Measurements from ENCODE around the gene PMM2.

Gene PMM2

GRCh38 chr16:8853150-8853549, 55.5 kb downstream of the PMM2 start:
- no peak for DNase-seq

GRCh38 chr16:8853611-8854010, 56.0 kb downstream of the PMM2 start:
- no peak for DNase-seq

GRCh38 chr16:8854298-8854948, 56.8 kb downstream of the PMM2 start:
- DNase-seq = no peak

- no peak for DNase-seq
These were observed 57.6 kb downstream of the PMM2 start for GRCh38 chr16:8855051-8855786.

GRCh38 chr16:8855972-8856371, 58.3 kb downstream of the PMM2 start:
- no peak for DNase-seq

GRCh38 chr16:8858994-8859912, 61.6 kb downstream of the PMM2 start:
- no peak for DNase-seq

- no peak for DNase-seq
These were observed 62.6 kb downstream of the PMM2 start for GRCh38 chr16:8859913-8860881.

GRCh38 chr16:8861563-8862308, 64.1 kb downstream of the PMM2 start:
- no peak for DNase-seq

- no peak for DNase-seq
These were observed 64.9 kb downstream of the PMM2 start for GRCh38 chr16:8862309-8863130.

GRCh38 chr16:8863594-8864424, 66.2 kb downstream of the PMM2 start:
- no peak for DNase-seq

GRCh38 chr16:8864480-8865110, 67.0 kb downstream of the PMM2 start:
- DNase-seq = no peak

GRCh38 chr16:8865145-8865882, 67.7 kb downstream of the PMM2 start:
- DNase-seq = no peak

- DNase-seq = no peak
These were observed 68.7 kb downstream of the PMM2 start for GRCh38 chr16:8866118-8866883.

GRCh38 chr16:8866884-8867215, 69.2 kb downstream of the PMM2 start:
- no peak for DNase-seq

- DNase-seq = no peak
These were observed 69.7 kb downstream of the PMM2 start for GRCh38 chr16:8867216-8867931.

GRCh38 chr16:8867932-8868415, 70.3 kb downstream of the PMM2 start:
- peak; percentile 49 for DNase-seq
